WTC11 (cell line): Measurements from ENCODE around the gene HRAS. TPM values are rescaled to one million over a fixed set of nuclear protein-coding genes. Genes with fewer than 3 reads are reported as not detected.

Experiments
- ATAC-seq: fragments of 200-7000 bp; cut with Tn5 transposase; 2 replicates; pipeline ENCODE4 v1.10.0; 2021; ENCODE audit warnings: mild to moderate bottlenecking, moderate library complexity
- CTCF ChIA-PET: fragments of 300-600 bp; sonication (Branson Sonifier 250); formaldehyde crosslinking; loops from one replicate; lab custom pipeline; 2021; ENCODE audit warnings: antibody characterized with exemption; lab: Charles Lee
- POLR2A ChIA-PET: fragments of 350-600 bp; sonication (Branson Sonifier 250); formaldehyde crosslinking; loops from one replicate; lab custom pipeline; 2021; ENCODE audit warnings: antibody characterized with exemption; lab: Charles Lee
- DNase-seq: peaks from one replicate; pipeline ENCODE4 v3.0.0; 2021; ENCODE audit warnings: low spot score
- H3K27ac Mint-ChIP-seq: 2 replicates; pipeline ENCODE4 v1.8.0; 2021; ENCODE audit warnings: mixed read lengths
- H3K27me3 Mint-ChIP-seq: 2 replicates; pipeline ENCODE4 v1.8.0; 2021; ENCODE audit warnings: low read depth, mild to moderate bottlenecking, moderate library complexity, mixed read lengths
- H3K36me3 Mint-ChIP-seq: 2 replicates; pipeline ENCODE4 v1.8.0; 2021; ENCODE audit warnings: mixed read lengths
- H3K4me1 Mint-ChIP-seq: 2 replicates; pipeline ENCODE4 v1.8.0; 2022; ENCODE audit warnings: mixed read lengths
- H3K4me3 Mint-ChIP-seq: 2 replicates; pipeline ENCODE4 v1.8.0; 2021; ENCODE audit warnings: mild to moderate bottlenecking, moderate library complexity, mixed read lengths
- H3K9me3 Mint-ChIP-seq: 2 replicates; pipeline ENCODE4 v1.8.0; 2021; ENCODE audit warnings: mixed read lengths
- ATF1 ChIP-seq: sonication (generic); formaldehyde crosslinking; IDR thresholded peaks from 2 replicates; pipeline ENCODE4 v1.8.1; 2023; ENCODE audit warnings: mild to moderate bottlenecking, moderate library complexity, missing genetic modification reagents
- CREM ChIP-seq: sonication (generic); formaldehyde crosslinking; IDR thresholded peaks from 2 replicates; pipeline ENCODE4 v1.8.1; 2022; ENCODE audit warnings: mild to moderate bottlenecking, missing genetic modification reagents, moderate library complexity
- ETV6 ChIP-seq: sonication (generic); formaldehyde crosslinking; IDR thresholded peaks from 2 replicates; pipeline ENCODE4 v1.8.1; 2022; ENCODE audit warnings: mild to moderate bottlenecking, missing genetic modification reagents
- FOXK1 ChIP-seq: sonication (generic); formaldehyde crosslinking; IDR thresholded peaks from 2 replicates; pipeline ENCODE4 v1.8.0; 2022; ENCODE audit warnings: mild to moderate bottlenecking, moderate library complexity, missing genetic modification reagents
- FOXP1 ChIP-seq: sonication (generic); formaldehyde crosslinking; IDR thresholded peaks from 2 replicates; pipeline ENCODE4 v1.8.0; 2022; ENCODE audit warnings: missing genetic modification reagents, mild to moderate bottlenecking, moderate library complexity, borderline replicate concordance
- KAT7 ChIP-seq: sonication (generic); formaldehyde crosslinking; IDR thresholded peaks from 2 replicates; pipeline ENCODE4 v1.8.1; 2023; ENCODE audit warnings: missing genetic modification reagents, mild to moderate bottlenecking, borderline replicate concordance
- MYBL2 ChIP-seq: sonication (generic); formaldehyde crosslinking; IDR thresholded peaks from 2 replicates; pipeline ENCODE4 v1.8.1; 2023; ENCODE audit warnings: mild to moderate bottlenecking, moderate library complexity, missing genetic modification reagents
- PRRX2 ChIP-seq: fragments of 250-450 bp; sonication (Bioruptor Pico); IDR thresholded peaks from 2 replicates; pipeline ENCODE4 v1.8.0; 2021; ENCODE audit warnings: mild to moderate bottlenecking
- RELA ChIP-seq: sonication (generic); formaldehyde crosslinking; IDR thresholded peaks from 2 replicates; pipeline ENCODE4 v1.8.1; 2022; ENCODE audit warnings: missing genetic modification reagents, mild to moderate bottlenecking, borderline replicate concordance
- SP1 ChIP-seq: sonication (generic); formaldehyde crosslinking; conservative IDR thresholded peaks from 2 replicates; pipeline ENCODE4 v1.8.1; 2022; ENCODE audit warnings: missing genetic modification reagents
- ZNF219 ChIP-seq: sonication (generic); formaldehyde crosslinking; IDR thresholded peaks from 2 replicates; pipeline ENCODE4 v1.8.0; 2023; ENCODE audit warnings: missing genetic modification reagents, mild to moderate bottlenecking, borderline replicate concordance
- ZNF396 ChIP-seq: fragments of 250-450 bp; sonication (Bioruptor Pico); IDR thresholded peaks from 2 replicates; pipeline ENCODE4 v1.8.0; 2021; ENCODE audit warnings: mild to moderate bottlenecking, moderate library complexity, borderline replicate concordance
- total RNA-seq: library from RNA; stranded (reverse); gene quantifications from 3 replicates; pipeline ENCODE4 v1.2.3, GENCODE V29; 2021
- TF ChIP-seq, protein P1 (sequence below): sonication (generic); formaldehyde crosslinking; IDR thresholded peaks from 2 replicates; pipeline ENCODE4 v1.8.1; 2022; ENCODE audit warnings: mild to moderate bottlenecking, moderate library complexity, missing genetic modification reagents
- TF ChIP-seq, protein P2 (sequence below): sonication (generic); formaldehyde crosslinking; IDR thresholded peaks from 2 replicates; pipeline ENCODE4 v1.8.0; 2023; ENCODE audit warnings: missing genetic modification reagents, mild to moderate bottlenecking, borderline replicate concordance
- TF ChIP-seq, protein P3 (sequence below): sonication (generic); formaldehyde crosslinking; IDR thresholded peaks from 2 replicates; pipeline ENCODE4 v1.8.0; 2022; ENCODE audit warnings: mild to moderate bottlenecking, missing genetic modification reagents
- TF ChIP-seq, protein P4 (sequence below): fragments of 250-450 bp; sonication (Bioruptor Pico); IDR thresholded peaks from 2 replicates; pipeline ENCODE4 v1.8.0; 2021; ENCODE audit warnings: mild to moderate bottlenecking
- TF ChIP-seq, protein P5 (sequence below): sonication (generic); formaldehyde crosslinking; IDR thresholded peaks from 2 replicates; pipeline ENCODE4 v1.8.1; 2023; ENCODE audit warnings: mild to moderate bottlenecking, missing genetic modification reagents
- TF ChIP-seq, protein P6 (sequence below): sonication (generic); formaldehyde crosslinking; IDR thresholded peaks from 2 replicates; pipeline ENCODE4 v1.8.1; 2023; ENCODE audit warnings: mild to moderate bottlenecking, missing genetic modification reagents

HRAS gene
- total RNA-seq, 1 experiment from 2014 or later, result 62.4 TPM

DNA sequence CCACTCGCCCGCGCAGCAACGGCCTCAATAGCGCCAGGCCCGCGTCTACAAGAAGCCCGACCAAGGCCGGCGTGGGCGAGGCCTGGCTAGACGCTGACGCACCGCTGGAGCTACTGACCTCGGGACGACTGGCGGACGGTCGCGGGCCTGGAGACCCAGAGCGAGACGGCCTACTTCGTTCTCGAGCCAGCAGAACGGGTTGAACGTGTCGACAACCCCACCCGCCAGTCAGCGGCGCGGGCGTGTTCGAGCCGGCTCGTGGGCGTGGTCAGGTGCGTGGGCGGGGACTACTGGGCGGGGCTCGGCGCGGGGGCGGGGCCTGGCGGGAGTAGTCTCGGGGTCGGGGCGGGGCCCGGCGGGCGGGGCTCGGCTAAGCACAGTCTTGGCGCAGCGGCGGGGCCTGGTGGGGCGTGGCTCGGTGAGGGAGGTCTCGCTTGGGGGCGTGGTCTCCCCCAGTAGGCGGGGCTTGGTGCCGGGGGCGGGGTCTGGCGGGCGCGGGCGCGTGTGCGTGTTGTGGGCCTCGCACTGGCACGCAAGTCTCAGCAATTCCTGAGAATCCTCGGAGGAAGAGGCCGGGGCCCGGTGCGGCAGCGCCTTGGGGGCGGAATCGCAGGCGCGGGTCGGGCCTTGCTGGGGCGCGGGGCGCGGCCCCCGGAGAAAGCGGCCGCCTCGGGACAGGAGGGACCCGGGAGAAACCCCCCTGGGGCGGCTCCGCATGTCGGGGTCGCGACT is 28.2 kb downstream of the HRAS start, which contains the start of gene RNH1:
RNH1 (minus strand) TSS at position 248 of the 732 bp plus-strand sequence. CDS start 5,080 bp downstream, outside the sequence.
- Mint-ChIP-seq H3K27ac (peak within 1 kb of the TSS; percentile 99), H3K4me3 (peak within 1 kb of the TSS; percentile 93), H3K4me1 (peaks cover 12% of the 10 kb centered on the region), H3K9me3 (no peaks in the 10 kb centered on the region), H3K27me3 (no peaks in the 10 kb centered on the region; the same call in 1 of the 2 replicates), H3K36me3 (peaks cover 9% of the 10 kb centered on the region; the same call in 1 of the 2 replicates)
- peak; percentile 97 for DNase-seq
- POLR2A ChIA-PET, result interaction anchor here (1.0 to 1.2 kb wide), 3 partner anchors 57 to 90 kb away, joined by 4 to 5 read pairs (median 5); partner anchors contain the start of gene PTDSS2
- CTCF ChIA-PET, result interaction anchor here (1.0 to 2.1 kb wide), 5 partner anchors 9 to 67 kb away, joined by 3 to 17 read pairs (median 5); partner anchors contain the start of genes HRAS and PTDSS2
- TF ChIP-seq PRRX2 (CRISPR knock-in tag) (no peak), CREM (CRISPR knock-in tag) (peak; percentile 24; the same call in 1 of the 2 replicates), FOXK1 (CRISPR knock-in tag) (no peak), ATF1 (CRISPR knock-in tag) (0 out of 2 replicates have a peak, but pooled peaks have one; percentile 51), SP1 (CRISPR knock-in tag) (peak; percentile 86; the same call in 1 of the 2 replicates), MYBL2 (CRISPR knock-in tag) (0 out of 2 replicates have a peak, but pooled peaks have one; percentile 47), ZNF396 (no peak), ETV6 (0 out of 2 replicates have a peak, but pooled peaks have one; percentile 56)
- TF ChIP-seq, protein P1, sequence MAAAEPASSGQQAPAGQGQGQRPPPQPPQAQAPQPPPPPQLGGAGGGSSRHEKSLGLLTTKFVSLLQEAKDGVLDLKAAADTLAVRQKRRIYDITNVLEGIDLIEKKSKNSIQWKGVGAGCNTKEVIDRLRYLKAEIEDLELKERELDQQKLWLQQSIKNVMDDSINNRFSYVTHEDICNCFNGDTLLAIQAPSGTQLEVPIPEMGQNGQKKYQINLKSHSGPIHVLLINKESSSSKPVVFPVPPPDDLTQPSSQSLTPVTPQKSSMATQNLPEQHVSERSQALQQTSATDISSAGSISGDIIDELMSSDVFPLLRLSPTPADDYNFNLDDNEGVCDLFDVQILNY (CRISPR knock-in tag), result peak; percentile 74
- TF ChIP-seq, protein P2, sequence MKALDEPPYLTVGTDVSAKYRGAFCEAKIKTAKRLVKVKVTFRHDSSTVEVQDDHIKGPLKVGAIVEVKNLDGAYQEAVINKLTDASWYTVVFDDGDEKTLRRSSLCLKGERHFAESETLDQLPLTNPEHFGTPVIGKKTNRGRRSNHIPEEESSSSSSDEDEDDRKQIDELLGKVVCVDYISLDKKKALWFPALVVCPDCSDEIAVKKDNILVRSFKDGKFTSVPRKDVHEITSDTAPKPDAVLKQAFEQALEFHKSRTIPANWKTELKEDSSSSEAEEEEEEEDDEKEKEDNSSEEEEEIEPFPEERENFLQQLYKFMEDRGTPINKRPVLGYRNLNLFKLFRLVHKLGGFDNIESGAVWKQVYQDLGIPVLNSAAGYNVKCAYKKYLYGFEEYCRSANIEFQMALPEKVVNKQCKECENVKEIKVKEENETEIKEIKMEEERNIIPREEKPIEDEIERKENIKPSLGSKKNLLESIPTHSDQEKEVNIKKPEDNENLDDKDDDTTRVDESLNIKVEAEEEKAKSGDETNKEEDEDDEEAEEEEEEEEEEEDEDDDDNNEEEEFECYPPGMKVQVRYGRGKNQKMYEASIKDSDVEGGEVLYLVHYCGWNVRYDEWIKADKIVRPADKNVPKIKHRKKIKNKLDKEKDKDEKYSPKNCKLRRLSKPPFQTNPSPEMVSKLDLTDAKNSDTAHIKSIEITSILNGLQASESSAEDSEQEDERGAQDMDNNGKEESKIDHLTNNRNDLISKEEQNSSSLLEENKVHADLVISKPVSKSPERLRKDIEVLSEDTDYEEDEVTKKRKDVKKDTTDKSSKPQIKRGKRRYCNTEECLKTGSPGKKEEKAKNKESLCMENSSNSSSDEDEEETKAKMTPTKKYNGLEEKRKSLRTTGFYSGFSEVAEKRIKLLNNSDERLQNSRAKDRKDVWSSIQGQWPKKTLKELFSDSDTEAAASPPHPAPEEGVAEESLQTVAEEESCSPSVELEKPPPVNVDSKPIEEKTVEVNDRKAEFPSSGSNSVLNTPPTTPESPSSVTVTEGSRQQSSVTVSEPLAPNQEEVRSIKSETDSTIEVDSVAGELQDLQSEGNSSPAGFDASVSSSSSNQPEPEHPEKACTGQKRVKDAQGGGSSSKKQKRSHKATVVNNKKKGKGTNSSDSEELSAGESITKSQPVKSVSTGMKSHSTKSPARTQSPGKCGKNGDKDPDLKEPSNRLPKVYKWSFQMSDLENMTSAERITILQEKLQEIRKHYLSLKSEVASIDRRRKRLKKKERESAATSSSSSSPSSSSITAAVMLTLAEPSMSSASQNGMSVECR (CRISPR knock-in tag), result 0 out of 2 replicates have a peak, but pooled peaks have one; percentile 7
- TF ChIP-seq, protein P3, sequence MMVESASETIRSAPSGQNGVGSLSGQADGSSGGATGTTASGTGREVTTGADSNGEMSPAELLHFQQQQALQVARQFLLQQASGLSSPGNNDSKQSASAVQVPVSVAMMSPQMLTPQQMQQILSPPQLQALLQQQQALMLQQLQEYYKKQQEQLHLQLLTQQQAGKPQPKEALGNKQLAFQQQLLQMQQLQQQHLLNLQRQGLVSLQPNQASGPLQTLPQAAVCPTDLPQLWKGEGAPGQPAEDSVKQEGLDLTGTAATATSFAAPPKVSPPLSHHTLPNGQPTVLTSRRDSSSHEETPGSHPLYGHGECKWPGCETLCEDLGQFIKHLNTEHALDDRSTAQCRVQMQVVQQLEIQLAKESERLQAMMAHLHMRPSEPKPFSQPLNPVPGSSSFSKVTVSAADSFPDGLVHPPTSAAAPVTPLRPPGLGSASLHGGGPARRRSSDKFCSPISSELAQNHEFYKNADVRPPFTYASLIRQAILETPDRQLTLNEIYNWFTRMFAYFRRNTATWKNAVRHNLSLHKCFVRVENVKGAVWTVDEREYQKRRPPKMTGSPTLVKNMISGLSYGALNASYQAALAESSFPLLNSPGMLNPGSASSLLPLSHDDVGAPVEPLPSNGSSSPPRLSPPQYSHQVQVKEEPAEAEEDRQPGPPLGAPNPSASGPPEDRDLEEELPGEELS (CRISPR knock-in tag), result no peak; the same call in 1 of the 2 replicates
- ATAC-seq, result peak; percentile 84

DNA sequence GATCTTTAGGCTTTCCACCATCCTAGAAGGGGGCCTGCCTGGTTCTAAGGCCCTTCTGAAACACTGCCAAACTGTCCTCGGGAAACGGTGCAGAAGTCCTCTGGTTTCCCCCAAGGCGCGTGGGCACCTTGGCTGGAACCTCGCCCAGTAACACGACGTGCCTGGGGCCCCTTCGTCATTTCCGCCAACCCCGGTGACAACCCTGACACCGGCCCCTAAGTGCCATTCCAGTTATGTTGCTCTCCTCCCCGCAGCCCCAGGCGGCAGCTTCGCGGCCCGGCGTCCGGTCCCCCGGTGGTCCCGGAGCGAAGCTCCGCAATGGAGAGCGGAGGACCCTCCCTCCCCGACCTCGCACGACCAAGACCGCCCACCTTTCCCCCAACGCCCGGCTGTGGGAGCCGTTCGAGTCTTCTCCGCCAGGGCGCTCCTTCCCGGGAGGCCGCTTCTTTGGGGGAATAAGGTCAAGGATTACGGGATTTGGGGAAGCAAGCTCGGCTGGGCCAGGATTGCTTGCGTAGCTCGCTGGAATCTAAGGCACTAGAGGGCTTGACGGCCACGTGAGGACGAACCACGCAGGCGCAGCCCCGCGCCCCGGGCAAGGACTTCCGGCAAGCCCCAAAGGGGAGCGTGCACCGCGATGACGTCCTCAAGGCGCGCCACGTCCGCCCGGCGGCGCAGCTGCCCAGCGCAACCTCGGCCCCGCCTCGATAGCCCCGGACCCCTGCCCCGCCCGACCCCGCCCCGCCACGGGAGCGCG is 29.0 kb downstream of the HRAS start:
- H3K36me3 Mint-ChIP-seq, result peaks cover 6% of the 10 kb centered on the region; the same call in 1 of the 2 replicates
- POLR2A ChIA-PET, result interaction anchor here (0.5 to 1.2 kb wide), 6 partner anchors 13 to 111 kb away, joined by 3 to 5 read pairs (median 4); partner anchors contain the start of gene PTDSS2
- H3K4me3 Mint-ChIP-seq, result peak overlapping the region; percentile 93
- peak overlapping the region; percentile 99 for H3K27ac Mint-ChIP-seq
- DNase-seq (peak; percentile 98), ATAC-seq (peak; percentile 75)
- peaks cover 12% of the 10 kb centered on the region for H3K4me1 Mint-ChIP-seq
- no peaks in the 10 kb centered on the region for H3K9me3 Mint-ChIP-seq
- no peaks in the 10 kb centered on the region; the same call in 1 of the 2 replicates for H3K27me3 Mint-ChIP-seq
- CTCF ChIA-PET, result interaction anchor here (0.6 to 2.1 kb wide), 8 partner anchors 8 to 277 kb away, joined by 3 to 17 read pairs (median 4); partner anchors contain the start of genes HRAS and PTDSS2
- no peak for TF ChIP-seq ETV6
- TF ChIP-seq, protein P4, sequence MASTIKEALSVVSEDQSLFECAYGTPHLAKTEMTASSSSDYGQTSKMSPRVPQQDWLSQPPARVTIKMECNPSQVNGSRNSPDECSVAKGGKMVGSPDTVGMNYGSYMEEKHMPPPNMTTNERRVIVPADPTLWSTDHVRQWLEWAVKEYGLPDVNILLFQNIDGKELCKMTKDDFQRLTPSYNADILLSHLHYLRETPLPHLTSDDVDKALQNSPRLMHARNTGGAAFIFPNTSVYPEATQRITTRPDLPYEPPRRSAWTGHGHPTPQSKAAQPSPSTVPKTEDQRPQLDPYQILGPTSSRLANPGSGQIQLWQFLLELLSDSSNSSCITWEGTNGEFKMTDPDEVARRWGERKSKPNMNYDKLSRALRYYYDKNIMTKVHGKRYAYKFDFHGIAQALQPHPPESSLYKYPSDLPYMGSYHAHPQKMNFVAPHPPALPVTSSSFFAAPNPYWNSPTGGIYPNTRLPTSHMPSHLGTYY (CRISPR knock-in tag), result 0 out of 2 replicates have a peak, but pooled peaks have one; percentile 23
- no peak for TF ChIP-seq ZNF219 (CRISPR knock-in tag)
- TF ChIP-seq, protein P5, sequence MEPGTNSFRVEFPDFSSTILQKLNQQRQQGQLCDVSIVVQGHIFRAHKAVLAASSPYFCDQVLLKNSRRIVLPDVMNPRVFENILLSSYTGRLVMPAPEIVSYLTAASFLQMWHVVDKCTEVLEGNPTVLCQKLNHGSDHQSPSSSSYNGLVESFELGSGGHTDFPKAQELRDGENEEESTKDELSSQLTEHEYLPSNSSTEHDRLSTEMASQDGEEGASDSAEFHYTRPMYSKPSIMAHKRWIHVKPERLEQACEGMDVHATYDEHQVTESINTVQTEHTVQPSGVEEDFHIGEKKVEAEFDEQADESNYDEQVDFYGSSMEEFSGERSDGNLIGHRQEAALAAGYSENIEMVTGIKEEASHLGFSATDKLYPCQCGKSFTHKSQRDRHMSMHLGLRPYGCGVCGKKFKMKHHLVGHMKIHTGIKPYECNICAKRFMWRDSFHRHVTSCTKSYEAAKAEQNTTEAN (CRISPR knock-in tag), result peak; percentile 50; the same call in 1 of the 2 replicates
- TF ChIP-seq, protein P6, sequence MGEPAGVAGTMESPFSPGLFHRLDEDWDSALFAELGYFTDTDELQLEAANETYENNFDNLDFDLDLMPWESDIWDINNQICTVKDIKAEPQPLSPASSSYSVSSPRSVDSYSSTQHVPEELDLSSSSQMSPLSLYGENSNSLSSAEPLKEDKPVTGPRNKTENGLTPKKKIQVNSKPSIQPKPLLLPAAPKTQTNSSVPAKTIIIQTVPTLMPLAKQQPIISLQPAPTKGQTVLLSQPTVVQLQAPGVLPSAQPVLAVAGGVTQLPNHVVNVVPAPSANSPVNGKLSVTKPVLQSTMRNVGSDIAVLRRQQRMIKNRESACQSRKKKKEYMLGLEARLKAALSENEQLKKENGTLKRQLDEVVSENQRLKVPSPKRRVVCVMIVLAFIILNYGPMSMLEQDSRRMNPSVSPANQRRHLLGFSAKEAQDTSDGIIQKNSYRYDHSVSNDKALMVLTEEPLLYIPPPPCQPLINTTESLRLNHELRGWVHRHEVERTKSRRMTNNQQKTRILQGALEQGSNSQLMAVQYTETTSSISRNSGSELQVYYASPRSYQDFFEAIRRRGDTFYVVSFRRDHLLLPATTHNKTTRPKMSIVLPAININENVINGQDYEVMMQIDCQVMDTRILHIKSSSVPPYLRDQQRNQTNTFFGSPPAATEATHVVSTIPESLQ (CRISPR knock-in tag), result no peak
- peak; percentile 74; the same call in 1 of the 2 replicates for TF ChIP-seq FOXP1 (CRISPR knock-in tag)
- TF ChIP-seq RELA, result 0 out of 2 replicates have a peak, but pooled peaks have one; percentile 38
- no peak for TF ChIP-seq ZNF396
- 0 out of 2 replicates have a peak, but pooled peaks have one; percentile 23 for TF ChIP-seq KAT7 (CRISPR knock-in tag)
